ENCODE data around the gene ADGRG3. TPM values are rescaled to one million over a fixed set of nuclear protein-coding genes. Genes with fewer than 3 reads are reported as not detected.

The ADGRG3 gene
- total RNA-seq, 4 donors from 2014 or later, result 0.71 TPM; not detected in 3

DNA sequence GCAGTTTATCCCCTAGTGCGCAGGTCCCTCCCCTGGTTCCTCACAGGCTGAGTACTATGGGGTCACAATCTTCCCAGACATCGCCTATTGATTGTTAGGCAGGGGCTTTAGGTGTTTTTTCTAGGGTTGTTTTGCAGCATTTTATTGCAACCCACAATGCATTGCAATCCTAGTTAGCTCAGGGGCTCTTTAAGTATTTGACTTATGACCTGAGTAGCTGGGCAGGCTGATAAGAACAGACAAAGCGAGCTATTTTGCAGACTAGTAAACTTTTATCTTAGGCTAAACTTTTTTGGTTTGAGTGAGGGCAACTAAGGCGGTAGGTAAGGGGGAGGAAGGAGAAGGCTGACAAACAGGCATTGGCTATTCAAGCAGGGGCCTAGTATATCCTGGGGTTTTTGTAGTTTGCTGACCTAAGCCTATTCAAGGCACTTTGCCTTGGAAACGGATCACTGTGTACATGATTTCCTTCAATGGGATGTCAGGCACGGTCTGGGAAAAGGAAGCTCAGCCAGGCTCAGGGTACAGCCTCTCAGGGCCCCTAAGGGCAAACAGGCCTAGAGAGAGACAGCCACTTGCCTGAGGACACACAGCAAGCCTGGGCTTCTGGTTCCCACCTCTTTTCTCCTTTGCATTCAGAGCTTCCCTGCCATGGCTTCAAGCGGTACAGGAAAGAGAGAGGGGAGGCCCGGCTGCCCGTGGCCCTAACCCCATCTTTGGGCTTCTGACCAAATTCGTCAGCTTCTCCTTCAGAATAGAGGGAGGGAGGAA is 32.9 kb downstream of the ADGRG3 start:
- TF ChIP-seq, protein P1, sequence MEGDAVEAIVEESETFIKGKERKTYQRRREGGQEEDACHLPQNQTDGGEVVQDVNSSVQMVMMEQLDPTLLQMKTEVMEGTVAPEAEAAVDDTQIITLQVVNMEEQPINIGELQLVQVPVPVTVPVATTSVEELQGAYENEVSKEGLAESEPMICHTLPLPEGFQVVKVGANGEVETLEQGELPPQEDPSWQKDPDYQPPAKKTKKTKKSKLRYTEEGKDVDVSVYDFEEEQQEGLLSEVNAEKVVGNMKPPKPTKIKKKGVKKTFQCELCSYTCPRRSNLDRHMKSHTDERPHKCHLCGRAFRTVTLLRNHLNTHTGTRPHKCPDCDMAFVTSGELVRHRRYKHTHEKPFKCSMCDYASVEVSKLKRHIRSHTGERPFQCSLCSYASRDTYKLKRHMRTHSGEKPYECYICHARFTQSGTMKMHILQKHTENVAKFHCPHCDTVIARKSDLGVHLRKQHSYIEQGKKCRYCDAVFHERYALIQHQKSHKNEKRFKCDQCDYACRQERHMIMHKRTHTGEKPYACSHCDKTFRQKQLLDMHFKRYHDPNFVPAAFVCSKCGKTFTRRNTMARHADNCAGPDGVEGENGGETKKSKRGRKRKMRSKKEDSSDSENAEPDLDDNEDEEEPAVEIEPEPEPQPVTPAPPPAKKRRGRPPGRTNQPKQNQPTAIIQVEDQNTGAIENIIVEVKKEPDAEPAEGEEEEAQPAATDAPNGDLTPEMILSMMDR (IDR thresholded peaks at IDR 0.05 in 4 of 5, conservative IDR thresholded peaks at IDR 0.05 in 1 of 5), result no peak
- TF ChIP-seq POLR2A (IDR thresholded peaks at IDR 0.05), result no peak
- no peak for DNase-seq
- Histone ChIP-seq H3K36me3 (no peaks in the 10 kb centered on the region), H3K4me3 (no peak overlapping the region), H3K27me3 (no peaks in the 10 kb centered on the region), H3K4me1 (no peaks in the 10 kb centered on the region), H3K27ac (no peak overlapping the region), H3K9me3 (no peaks in the 10 kb centered on the region)
- in situ Hi-C loops (cut with MboI; ENCODE audit: low sequenced_read_pairs in 4 of 4) (no loop called here), intact Hi-C loops (cut with DNase I; ENCODE audit: low total_unique reads) (no loop called here)
- ATAC-seq, result no peak

DNA sequence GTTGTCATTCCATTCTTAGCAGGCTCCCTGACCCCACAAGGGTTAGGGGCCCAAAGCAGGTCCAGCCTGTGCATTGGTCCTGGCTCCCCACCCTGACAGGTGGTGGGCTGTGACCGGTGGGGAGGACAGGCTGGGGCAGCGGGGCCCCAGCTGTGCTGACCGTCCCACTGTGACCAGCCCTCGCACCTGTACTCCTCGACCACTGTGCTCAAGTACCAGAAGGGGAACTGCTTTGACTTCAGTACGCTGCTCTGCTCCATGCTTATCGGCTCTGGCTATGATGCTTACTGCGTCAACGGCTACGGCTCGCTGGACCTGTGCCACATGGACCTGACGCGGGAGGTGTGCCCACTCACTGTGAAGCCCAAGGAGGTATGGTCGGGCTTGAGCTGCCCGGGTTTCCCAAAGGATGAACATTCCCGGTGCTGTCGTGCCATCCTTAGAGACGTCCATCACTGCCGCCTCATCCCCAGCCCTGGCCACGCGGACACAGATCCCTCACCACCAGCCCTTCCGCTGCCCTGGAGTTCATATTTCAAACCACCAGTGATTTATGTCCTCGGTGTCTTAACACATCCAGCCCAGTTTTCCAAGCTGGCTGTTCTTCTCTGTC is 33.8 kb downstream of the ADGRG3 start:
- TF ChIP-seq, protein P1 (IDR thresholded peaks at IDR 0.05 in 4 of 5, conservative IDR thresholded peaks at IDR 0.05 in 1 of 5), result no peak
- TF ChIP-seq POLR2A (IDR thresholded peaks at IDR 0.05), result no peak
- Histone ChIP-seq H3K4me3 (no peak overlapping the region), H3K27ac (no peak overlapping the region), H3K9me3 (no peaks in the 10 kb centered on the region), H3K36me3 (no peaks in the 10 kb centered on the region), H3K4me1 (no peaks in the 10 kb centered on the region), H3K27me3 (no peaks in the 10 kb centered on the region)
- DNase-seq (no peak), ATAC-seq (peak; percentile 53 to 60)
- intact Hi-C loops (cut with DNase I; ENCODE audit: low total_unique reads) (no loop called here), in situ Hi-C loops (cut with MboI; ENCODE audit: low sequenced_read_pairs in 4 of 4) (no loop called here)

DNA sequence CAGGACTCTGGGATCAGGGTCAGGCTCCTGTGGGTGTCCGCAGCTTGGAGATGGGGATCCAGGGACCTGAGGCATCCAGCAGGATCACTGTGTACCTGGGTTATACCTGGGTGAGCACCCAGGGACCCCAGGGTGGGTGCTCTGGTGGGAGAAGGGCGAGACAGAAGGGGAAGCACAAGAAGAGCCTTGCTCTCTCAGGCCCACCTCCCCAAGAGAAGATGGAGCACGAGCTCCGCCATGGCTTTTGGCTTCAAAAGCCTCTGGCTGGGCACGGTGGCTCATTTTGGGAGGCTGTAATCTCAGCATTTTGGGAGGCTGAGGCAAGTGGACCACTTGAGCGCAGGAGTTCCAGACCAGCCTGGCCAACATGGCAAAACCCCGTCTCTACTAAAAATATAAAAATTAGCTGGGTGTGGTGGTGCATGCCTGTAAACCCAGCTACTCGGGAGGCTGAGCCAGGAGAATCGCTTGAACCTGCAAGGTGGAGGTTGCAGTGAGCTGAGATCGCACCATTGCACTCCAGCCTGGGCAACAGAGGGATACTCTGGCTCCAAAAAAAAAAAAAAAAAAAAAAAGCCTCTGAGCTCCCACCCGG is 35.4 kb downstream of the ADGRG3 start:
- H3K27me3 ChIP-seq, result no peaks in the 10 kb centered on the region
- no peaks in the 10 kb centered on the region for H3K4me1 ChIP-seq
- no peak overlapping the region for H3K27ac ChIP-seq
- no peak overlapping the region for H3K4me3 ChIP-seq
- TF ChIP-seq, protein P1 (IDR thresholded peaks at IDR 0.05 in 4 of 5, conservative IDR thresholded peaks at IDR 0.05 in 1 of 5), result no peak
- no peak for TF ChIP-seq POLR2A (IDR thresholded peaks at IDR 0.05)
- H3K36me3 ChIP-seq, result no peaks in the 10 kb centered on the region
- in situ Hi-C loops (cut with MboI; ENCODE audit: low sequenced_read_pairs in 4 of 4) (no loop called here), intact Hi-C loops (cut with DNase I; ENCODE audit: low total_unique reads) (no loop called here)
- no peaks in the 10 kb centered on the region for H3K9me3 ChIP-seq
- ATAC-seq (no peak), DNase-seq (no peak)

DNA sequence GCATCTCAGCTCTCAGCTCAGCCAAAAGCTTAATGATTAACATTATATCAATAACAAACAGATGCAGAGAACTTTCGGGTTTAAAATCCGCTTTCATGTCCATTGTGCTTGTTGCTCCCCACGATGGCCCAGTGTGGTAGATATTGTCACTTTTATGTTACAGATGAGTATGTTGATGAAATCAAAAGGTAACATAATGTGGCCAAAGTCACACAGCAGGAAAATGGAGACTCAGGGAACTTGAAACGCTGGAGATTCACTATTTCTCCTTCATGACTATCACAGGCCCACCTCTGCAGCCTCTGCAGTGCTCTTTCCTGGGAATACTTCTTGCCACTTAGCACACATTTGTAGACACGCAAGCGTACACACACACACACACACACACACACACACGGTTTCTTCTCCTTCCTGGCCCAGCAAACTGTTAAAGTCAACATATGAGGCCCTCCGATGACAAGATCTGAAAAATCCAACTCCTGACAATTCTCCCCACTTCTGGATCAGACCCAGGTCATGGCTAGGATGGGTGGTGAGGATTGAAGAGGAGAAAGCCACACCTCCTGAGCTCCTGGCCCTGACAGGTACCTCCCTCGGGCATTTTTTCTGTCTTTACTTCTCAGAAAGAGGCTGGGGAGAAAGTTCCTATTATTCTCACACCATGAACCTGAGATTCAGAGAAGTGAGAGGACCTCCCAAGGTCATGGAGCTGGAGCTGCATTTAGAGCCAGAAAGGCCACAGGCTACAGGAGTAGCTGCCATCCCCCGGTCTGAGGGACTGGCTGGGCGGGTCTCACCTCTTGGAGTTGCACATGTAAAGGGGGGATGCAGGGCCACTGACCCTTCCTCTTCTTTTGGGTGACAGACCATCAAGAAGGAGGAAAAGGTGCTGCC is 36.2 kb downstream of the ADGRG3 start:
- TF ChIP-seq, protein P1 (IDR thresholded peaks at IDR 0.05 in 4 of 5, conservative IDR thresholded peaks at IDR 0.05 in 1 of 5), result no peak
- no peak for TF ChIP-seq POLR2A (IDR thresholded peaks at IDR 0.05)
- H3K36me3 ChIP-seq, result no peaks in the 10 kb centered on the region
- DNase-seq, result no peak

More for the DNA sequence above, 36.2 kb downstream of the ADGRG3 start:
- H3K27ac ChIP-seq, result no peak overlapping the region
- in situ Hi-C loops (cut with MboI; ENCODE audit: low sequenced_read_pairs in 4 of 4), result no loop called here
- H3K4me1 ChIP-seq, result no peaks in the 10 kb centered on the region
- no peak for ATAC-seq
- no peak overlapping the region for H3K4me3 ChIP-seq
- intact Hi-C loops (cut with DNase I; ENCODE audit: low total_unique reads), result no loop called here
- H3K9me3 ChIP-seq, result no peaks in the 10 kb centered on the region
- H3K27me3 ChIP-seq, result no peaks in the 10 kb centered on the region

Measured in gastrocnemius medialis (tissue), 4 donors.